ENCODE data around the gene ITGA8. TPM values are rescaled to one million over a fixed set of nuclear protein-coding genes. Genes with fewer than 3 reads are reported as not detected.
"Not testable (repeated sequence)": the region's sequence is repeated elsewhere in the genome, so short reads cannot be mapped to it uniquely, and the experiment has no call there.

ITGA8 gene
- total RNA-seq, 1 experiment from 2014 or later, result not detected

GRCh38 chr10:15504101-15504840, 215.5 kb downstream of the ITGA8 start:
- no peak for DNase-seq (ENCODE audit: low spot score)

GRCh38 chr10:15494850-15495506, 224.7 kb downstream of the ITGA8 start:
- no peak for DNase-seq (ENCODE audit: low spot score)

DNA sequence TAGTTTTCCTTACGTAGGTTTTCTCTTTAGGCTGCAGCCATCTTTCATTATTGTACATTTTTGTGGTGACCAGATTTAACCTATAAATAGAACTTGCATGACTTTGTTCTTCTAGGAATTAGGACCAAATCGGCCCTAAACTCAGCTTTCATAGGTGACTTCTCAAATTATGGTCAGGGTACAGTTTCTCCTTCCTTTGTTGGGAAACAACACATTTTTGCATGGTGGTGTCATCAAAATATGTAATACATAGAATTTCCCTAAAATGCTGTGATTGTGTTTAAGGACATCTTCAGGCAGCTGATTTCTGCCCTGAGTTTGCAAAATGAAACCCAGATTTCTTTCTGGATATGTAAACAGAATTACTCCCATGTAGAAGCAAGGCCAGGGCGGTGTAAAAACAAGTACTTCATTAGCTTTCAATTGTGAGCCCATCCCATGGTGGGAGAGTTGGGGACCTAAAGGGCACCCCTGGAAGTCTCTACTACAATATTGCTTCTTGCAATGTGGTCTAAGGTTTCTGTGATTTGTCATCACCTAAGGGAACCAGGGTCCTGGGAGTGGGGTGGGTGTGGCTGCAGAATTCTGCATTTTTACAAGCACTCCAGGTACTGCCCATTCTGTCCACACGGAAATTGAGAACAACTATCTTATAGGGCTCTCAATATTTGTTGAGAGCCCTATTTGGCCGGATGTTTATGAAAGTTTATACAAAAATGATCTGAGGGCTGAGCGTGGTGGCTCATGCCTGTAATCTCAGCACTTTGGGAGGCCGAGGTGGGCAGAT, 227.7 kb downstream of the ITGA8 start:
- DNase-seq (ENCODE audit: low spot score), result no peak

GRCh38 chr10:15489431-15489830, 230.3 kb downstream of the ITGA8 start:
- no peak for DNase-seq (ENCODE audit: low spot score)

DNA sequence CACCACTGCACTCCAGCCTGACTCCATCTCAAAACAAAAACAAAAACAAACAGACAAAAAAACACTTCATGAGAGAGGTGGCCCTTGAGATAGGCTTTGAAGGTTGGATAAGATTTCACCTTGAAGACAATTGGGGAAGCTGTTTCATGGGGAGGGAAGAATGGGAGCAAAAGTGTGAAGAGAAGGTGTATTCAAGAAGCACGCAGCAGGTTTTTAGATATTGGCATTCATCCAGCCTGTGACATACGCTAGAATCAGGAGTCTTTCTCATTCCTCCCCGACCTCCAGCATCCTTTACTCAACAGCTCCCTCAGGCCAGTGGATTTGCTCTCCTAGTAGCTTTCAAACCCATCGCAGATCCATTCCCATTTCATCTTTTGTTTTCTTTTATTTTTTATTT, 232.3 kb downstream of the ITGA8 start:
- no peak for DNase-seq (ENCODE audit: low spot score)

DNA sequence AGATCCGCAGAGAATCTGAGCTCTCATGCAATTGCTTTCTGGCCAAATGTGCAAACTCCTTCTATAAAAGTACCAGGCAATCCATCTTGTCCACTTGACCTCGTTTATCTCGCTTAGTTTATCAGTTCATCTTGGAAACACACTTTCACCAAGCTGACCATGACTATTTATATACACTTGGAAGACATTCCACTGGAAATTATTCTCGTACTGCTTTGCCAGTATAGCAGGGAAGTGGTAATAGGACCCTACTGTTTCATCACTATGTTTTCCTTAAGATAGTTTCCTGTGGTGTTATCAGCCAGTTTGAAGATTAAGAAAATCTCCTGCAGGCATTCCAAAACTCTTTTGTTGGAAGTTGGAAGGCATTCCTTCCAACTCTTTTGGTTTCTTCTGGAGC, 233.3 kb downstream of the ITGA8 start:
- no peak for DNase-seq (ENCODE audit: low spot score)

- DNase-seq (ENCODE audit: low spot score), result no peak
These were observed 233.9 kb downstream of the ITGA8 start for GRCh38 chr10:15485684-15486316.

DNA sequence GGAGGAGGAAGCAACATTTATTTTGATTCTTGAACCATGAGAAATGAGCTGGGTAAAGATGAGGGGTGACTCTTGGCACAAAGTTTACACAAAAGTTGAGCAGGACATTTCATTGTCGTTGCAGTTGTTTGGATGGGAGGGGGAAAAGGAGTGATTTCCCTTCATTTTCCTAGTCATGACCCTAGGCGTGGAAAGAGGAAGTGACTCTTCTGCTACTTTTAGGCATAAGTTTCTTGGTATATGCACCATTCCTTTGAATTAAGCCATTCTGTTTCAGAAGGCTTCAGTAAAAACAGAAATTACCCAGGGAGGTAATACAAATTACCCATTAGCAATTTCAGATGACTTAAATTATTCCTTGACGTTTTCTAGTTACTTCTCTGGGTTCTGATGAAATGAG, 234.7 kb downstream of the ITGA8 start:
- DNase-seq (ENCODE audit: low spot score), result no peak

- DNase-seq (ENCODE audit: low spot score), result no peak
These were observed 235.6 kb downstream of the ITGA8 start for GRCh38 chr10:15484128-15484527.

DNA sequence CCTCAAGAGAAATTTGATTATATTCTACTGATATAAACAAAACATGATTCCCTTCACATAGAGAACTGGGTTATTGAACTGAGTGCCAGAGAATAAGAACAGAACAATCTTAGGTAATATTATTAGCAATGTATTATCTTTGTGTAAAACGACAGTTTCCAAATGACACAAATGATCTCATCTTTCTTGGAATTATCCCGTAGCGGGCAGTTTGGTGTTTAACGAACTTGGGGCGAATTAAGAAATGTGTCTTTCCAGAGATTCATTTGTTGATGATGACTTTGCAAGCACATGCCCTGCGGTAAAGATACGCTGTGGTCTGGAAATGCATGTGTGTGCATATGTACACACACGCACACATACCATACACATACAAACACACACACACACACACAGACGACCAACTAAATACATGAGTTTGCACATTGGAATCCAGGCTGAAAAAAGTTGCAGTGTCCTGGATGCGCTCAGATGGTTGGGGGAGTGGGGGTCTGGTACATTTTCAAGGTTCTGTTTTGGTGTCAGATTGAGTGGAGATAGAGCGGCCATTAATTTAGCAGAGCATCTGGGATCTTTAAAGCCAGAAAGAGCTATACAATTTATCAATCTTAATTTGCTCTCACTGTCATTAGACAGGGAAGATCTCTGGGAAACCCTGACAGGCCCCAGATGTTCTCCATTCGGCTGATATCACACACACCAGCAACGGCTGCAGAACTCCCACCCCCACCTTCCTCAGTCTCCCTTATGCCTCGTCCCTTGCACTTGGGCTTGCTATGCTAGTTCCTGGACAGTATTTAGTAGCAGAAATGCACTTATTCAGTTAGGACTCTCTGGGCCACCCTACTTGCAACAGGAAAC, 236.3 kb downstream of the ITGA8 start:
- DNase-seq (ENCODE audit: low spot score), result no peak

DNA sequence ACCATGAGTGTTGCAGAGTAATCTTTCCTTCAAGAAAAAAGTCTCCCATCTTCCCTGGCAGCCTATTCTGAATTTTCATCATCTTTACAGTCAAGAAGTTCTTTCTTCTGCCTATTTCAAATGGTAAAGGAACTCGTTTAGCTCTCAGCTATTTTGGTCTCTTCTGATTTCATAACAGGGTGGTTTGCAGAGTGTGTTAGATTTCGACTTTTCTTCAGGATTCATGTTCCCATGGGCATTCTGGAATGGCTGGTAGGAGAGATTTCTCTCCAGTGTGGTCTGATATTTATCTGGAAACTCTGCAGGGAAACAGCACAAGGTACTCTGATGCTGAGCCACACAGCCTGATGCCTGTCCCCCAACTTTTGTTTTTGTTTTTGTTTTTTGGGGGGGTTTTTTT, 237.6 kb downstream of the ITGA8 start:
- DNase-seq (ENCODE audit: low spot score), result no peak

DNA sequence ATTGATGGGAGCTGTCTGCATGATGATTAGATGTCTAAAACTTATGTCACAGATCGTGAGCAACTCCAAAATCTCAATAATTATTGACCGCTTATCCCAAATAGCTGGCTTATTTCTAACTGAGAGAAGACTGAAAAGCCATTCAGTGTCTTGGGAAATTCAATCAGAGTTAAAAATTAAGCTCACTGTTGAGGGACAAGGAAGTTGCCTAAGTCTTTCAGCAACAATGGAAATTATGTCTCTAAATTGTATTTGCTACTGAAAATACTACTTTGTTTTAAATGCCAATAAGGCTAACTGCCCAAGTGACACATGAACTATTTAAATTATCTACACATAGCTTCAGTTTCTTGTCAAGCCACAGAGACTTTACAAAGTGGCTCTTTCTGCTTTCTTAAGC, 240.8 kb downstream of the ITGA8 start:
- no peak for DNase-seq (ENCODE audit: low spot score)

GRCh38 chr10:15478429-15478828, 241.3 kb downstream of the ITGA8 start:
- DNase-seq (ENCODE audit: low spot score), result no peak

GRCh38 chr10:15476337-15476736, 243.4 kb downstream of the ITGA8 start:
- DNase-seq (ENCODE audit: low spot score), result no peak

- DNase-seq (ENCODE audit: low spot score), result not testable (repeated sequence)
These were observed 244.3 kb downstream of the ITGA8 start for GRCh38 chr10:15475439-15475838.

DNA sequence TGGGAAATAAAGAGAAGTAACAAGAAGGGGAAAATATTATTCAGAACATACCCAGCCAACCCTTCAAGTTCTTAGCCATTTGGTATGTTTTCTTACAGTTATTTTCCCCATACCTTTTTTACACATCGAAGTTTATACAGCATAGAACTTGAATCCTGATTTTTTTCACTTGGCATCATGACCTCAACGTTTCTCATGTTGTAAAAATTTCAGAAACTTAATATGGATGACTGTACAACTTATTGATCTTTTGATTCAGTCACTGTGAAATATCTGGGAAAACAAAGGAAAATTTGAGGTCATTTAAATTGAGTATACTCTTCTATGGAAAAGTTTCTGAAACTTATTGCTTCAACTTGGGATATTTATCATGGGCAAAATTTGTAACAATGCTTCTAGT, 245.1 kb downstream of the ITGA8 start:
- DNase-seq (ENCODE audit: low spot score), result no peak

- DNase-seq (ENCODE audit: low spot score), result no peak
These were observed 246.3 kb downstream of the ITGA8 start for GRCh38 chr10:15473396-15473767.

GRCh38 chr10:15472431-15473395, 247.0 kb downstream of the ITGA8 start:
- DNase-seq (ENCODE audit: low spot score), result no peak

DNA sequence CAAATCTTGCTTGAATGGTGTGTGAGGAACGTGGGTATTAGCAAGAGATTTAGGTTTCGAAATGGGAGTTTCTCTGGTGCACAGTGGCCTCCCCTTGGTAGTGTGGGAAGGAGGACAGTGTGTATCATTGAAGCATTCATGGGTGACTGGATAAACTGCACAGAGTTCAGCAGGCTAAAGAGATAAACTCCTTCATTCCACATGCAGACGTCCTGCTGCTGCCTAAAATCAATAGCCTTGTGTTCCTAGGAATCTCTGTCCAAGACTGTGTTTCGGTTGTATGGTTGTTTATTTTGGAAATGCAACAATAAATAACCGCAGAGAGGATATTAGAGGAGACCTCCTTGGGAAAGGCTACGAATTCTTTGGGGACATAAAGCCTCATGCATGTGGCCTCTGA, 247.7 kb downstream of the ITGA8 start:
- no peak for DNase-seq (ENCODE audit: low spot score)

DNA sequence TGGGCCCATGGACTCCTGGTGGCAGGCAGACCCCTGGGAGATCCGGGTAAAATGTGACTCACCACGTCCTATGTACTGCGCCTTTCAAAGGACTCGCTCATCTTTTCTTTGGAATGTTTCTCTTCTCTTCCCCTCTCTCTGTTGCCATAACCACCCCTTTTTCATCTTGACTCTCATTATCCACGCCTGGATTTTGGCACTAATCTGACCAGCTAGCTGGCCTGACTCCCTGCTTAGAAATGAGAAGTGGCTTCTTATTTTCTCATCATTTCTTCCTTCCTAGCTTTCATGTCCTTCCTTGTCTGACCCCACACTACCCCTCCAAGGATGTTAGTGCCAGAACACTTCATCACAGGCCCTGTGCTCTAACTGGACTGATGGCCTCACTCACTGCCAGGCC, 250.6 kb downstream of the ITGA8 start:
- DNase-seq (ENCODE audit: low spot score), result no peak
